ENCODE data around the gene RABL2B. TPM values are rescaled to one million over a fixed set of nuclear protein-coding genes. Genes with fewer than 3 reads are reported as not detected.

RABL2B gene
- total RNA-seq, 2 donors from 2014 or later: 35.4 to 35.5 TPM

GRCh38 chr22:50732681-50733080 lies 50.8 kb downstream of the RABL2B start:
- no peak for TF ChIP-seq CTCF (conservative IDR thresholded peaks at IDR 0.05)
- H3K9ac ChIP-seq (ENCODE audit: extremely low read depth, low read length, poor library complexity, severe bottlenecking): no peak overlapping the region
- H3K27ac ChIP-seq (ENCODE audit: low read depth, low read length): no peak overlapping the region
- H3K4me3 ChIP-seq (ENCODE audit: low read length): no peak overlapping the region
- Mint-ChIP-seq H3K27ac (no peak overlapping the region), H3K4me1 (peaks cover 1% of the 10 kb centered on the region), H3K4me3 (no peak overlapping the region), H3K27me3 (ENCODE audit: insufficient read depth) (peaks cover 75% of the 10 kb centered on the region), H3K9me3 (no peaks in the 10 kb centered on the region), H3K36me3 (ENCODE audit: low read depth) (peaks cover 2% of the 10 kb centered on the region)
- H3K9me3 ChIP-seq (ENCODE audit: control insufficient read depth, low read length): no peaks in the 10 kb centered on the region
- no peaks in the 10 kb centered on the region for H3K4me1 ChIP-seq (ENCODE audit: control insufficient read depth, insufficient read depth, low read length)
- H3K36me3 ChIP-seq (ENCODE audit: control insufficient read depth, insufficient read depth, low read length): no peaks in the 10 kb centered on the region
- DNase-seq: no peak
- WGBS, 2 experiments (ENCODE audit: insufficient coverage in 1 of 2, insufficient read length in 1 of 2): 92 to 100% methylated on average over 3 to 11 of the region's 12 CpGs
- H3K27me3 ChIP-seq (ENCODE audit: control insufficient read depth, insufficient read depth, low read length, poor library complexity, severe bottlenecking): peaks cover 26% of the 10 kb centered on the region

- Histone ChIP-seq H3K27ac (ENCODE audit: low read depth, low read length) (no peak overlapping the region), H3K4me3 (ENCODE audit: low read length) (no peak overlapping the region), H3K27me3 (ENCODE audit: control insufficient read depth, insufficient read depth, low read length, poor library complexity, severe bottlenecking) (peaks cover 20% of the 10 kb centered on the region), H3K4me1 (ENCODE audit: control insufficient read depth, insufficient read depth, low read length) (no peaks in the 10 kb centered on the region), H3K36me3 (ENCODE audit: control insufficient read depth, insufficient read depth, low read length) (no peaks in the 10 kb centered on the region), H3K9me3 (ENCODE audit: control insufficient read depth, low read length) (no peaks in the 10 kb centered on the region), H3K9ac (ENCODE audit: extremely low read depth, low read length, poor library complexity, severe bottlenecking) (no peak overlapping the region)
- Mint-ChIP-seq H3K36me3 (ENCODE audit: low read depth) (peaks cover 2% of the 10 kb centered on the region), H3K27ac (no peak overlapping the region), H3K4me3 (no peak overlapping the region), H3K9me3 (no peaks in the 10 kb centered on the region), H3K27me3 (ENCODE audit: insufficient read depth) (peaks cover 73% of the 10 kb centered on the region), H3K4me1 (peaks cover 1% of the 10 kb centered on the region)
- TF ChIP-seq CTCF (conservative IDR thresholded peaks at IDR 0.05): peak; percentile 88
- WGBS, 2 experiments (ENCODE audit: insufficient coverage in 1 of 2, insufficient read length in 1 of 2): 71 to 72% methylated on average over 25 to 32 of the region's 32 CpGs
- DNase-seq: peak; percentile 70
These were observed 51.4 kb downstream of the RABL2B start for GRCh38 chr22:50731811-50732624.

GRCh38 chr22:50730941-50731661 lies 52.3 kb downstream of the RABL2B start:
- Mint-ChIP-seq H3K9me3 (no peaks in the 10 kb centered on the region), H3K4me1 (peaks cover 1% of the 10 kb centered on the region), H3K27ac (no peak overlapping the region), H3K36me3 (ENCODE audit: low read depth) (peaks cover 5% of the 10 kb centered on the region), H3K27me3 (ENCODE audit: insufficient read depth) (peaks cover 64% of the 10 kb centered on the region), H3K4me3 (no peak overlapping the region)
- Histone ChIP-seq H3K9ac (ENCODE audit: extremely low read depth, low read length, poor library complexity, severe bottlenecking) (no peak overlapping the region), H3K9me3 (ENCODE audit: control insufficient read depth, low read length) (no peaks in the 10 kb centered on the region), H3K36me3 (ENCODE audit: control insufficient read depth, insufficient read depth, low read length) (peaks cover 4% of the 10 kb centered on the region), H3K4me3 (ENCODE audit: low read length) (no peak overlapping the region), H3K4me1 (ENCODE audit: control insufficient read depth, insufficient read depth, low read length) (no peaks in the 10 kb centered on the region), H3K27me3 (ENCODE audit: control insufficient read depth, insufficient read depth, low read length, poor library complexity, severe bottlenecking) (peaks cover 10% of the 10 kb centered on the region), H3K27ac (ENCODE audit: low read depth, low read length) (no peak overlapping the region)
- no peak for DNase-seq
- TF ChIP-seq CTCF (conservative IDR thresholded peaks at IDR 0.05): no peak
- WGBS, 2 experiments (ENCODE audit: insufficient coverage in 1 of 2, insufficient read length in 1 of 2): 83 to 93% methylated on average over 46 to 76 of the region's 76 CpGs

Data from endodermal cell (in vitro differentiated cells).